ENCODE data around the gene ZBTB40.

Gene ZBTB40

GRCh38 chr1:22540337-22540736, 88.7 kb downstream of the ZBTB40 start:
- TF ChIP-seq SIN3A (IDR thresholded peaks at IDR 0.05; ENCODE audit: borderline replicate concordance, insufficient read depth, low read length), result no peak
- TF ChIP-seq FOXP2 (optimal IDR thresholded peaks at IDR 0.05; ENCODE audit: borderline replicate concordance, extremely low read depth, extremely low read length, insufficient read depth), result no peak
- TF ChIP-seq TAF1 (IDR thresholded peaks at IDR 0.05; ENCODE audit: borderline replicate concordance, insufficient read depth, low read length), result no peak
- TF ChIP-seq REST (IDR thresholded peaks at IDR 0.05; ENCODE audit: insufficient read depth in 1 of 2, low read depth in 2 of 2, low read length in 2 of 2), result no peak
- TF ChIP-seq POLR2AphosphoS5 (IDR thresholded peaks at IDR 0.05; ENCODE audit: low read depth, low read length), result no peak

- TF ChIP-seq POLR2AphosphoS5 (IDR thresholded peaks at IDR 0.05; ENCODE audit: low read depth, low read length), result no peak
- TF ChIP-seq REST (IDR thresholded peaks at IDR 0.05; ENCODE audit: insufficient read depth in 1 of 2, low read depth in 2 of 2, low read length in 2 of 2), result no peak
- TF ChIP-seq SIN3A (IDR thresholded peaks at IDR 0.05; ENCODE audit: borderline replicate concordance, insufficient read depth, low read length), result no peak
- no peak for TF ChIP-seq FOXP2 (optimal IDR thresholded peaks at IDR 0.05; ENCODE audit: borderline replicate concordance, extremely low read depth, extremely low read length, insufficient read depth)
- no peak for TF ChIP-seq TAF1 (IDR thresholded peaks at IDR 0.05; ENCODE audit: borderline replicate concordance, insufficient read depth, low read length)
These were observed 91.2 kb downstream of the ZBTB40 start for GRCh38 chr1:22542886-22543285.

GRCh38 chr1:22543679-22544078, 92.0 kb downstream of the ZBTB40 start:
- TF ChIP-seq FOXP2 (optimal IDR thresholded peaks at IDR 0.05; ENCODE audit: borderline replicate concordance, extremely low read depth, extremely low read length, insufficient read depth) (no peak), POLR2AphosphoS5 (IDR thresholded peaks at IDR 0.05; ENCODE audit: low read depth, low read length) (no peak), TAF1 (IDR thresholded peaks at IDR 0.05; ENCODE audit: borderline replicate concordance, insufficient read depth, low read length) (no peak), REST (IDR thresholded peaks at IDR 0.05; ENCODE audit: insufficient read depth in 1 of 2, low read depth in 2 of 2, low read length in 2 of 2) (no peak), SIN3A (IDR thresholded peaks at IDR 0.05; ENCODE audit: borderline replicate concordance, insufficient read depth, low read length) (no peak)

GRCh38 chr1:22544606-22545005, 93.0 kb downstream of the ZBTB40 start:
- no peak for TF ChIP-seq REST (IDR thresholded peaks at IDR 0.05; ENCODE audit: insufficient read depth in 1 of 2, low read depth in 2 of 2, low read length in 2 of 2)
- TF ChIP-seq TAF1 (IDR thresholded peaks at IDR 0.05; ENCODE audit: borderline replicate concordance, insufficient read depth, low read length), result no peak
- no peak for TF ChIP-seq SIN3A (IDR thresholded peaks at IDR 0.05; ENCODE audit: borderline replicate concordance, insufficient read depth, low read length)
- no peak for TF ChIP-seq POLR2AphosphoS5 (IDR thresholded peaks at IDR 0.05; ENCODE audit: low read depth, low read length)
- no peak for TF ChIP-seq FOXP2 (optimal IDR thresholded peaks at IDR 0.05; ENCODE audit: borderline replicate concordance, extremely low read depth, extremely low read length, insufficient read depth)

GRCh38 chr1:22545141-22545540, 93.5 kb downstream of the ZBTB40 start:
- TF ChIP-seq TAF1 (IDR thresholded peaks at IDR 0.05; ENCODE audit: borderline replicate concordance, insufficient read depth, low read length), result no peak
- TF ChIP-seq POLR2AphosphoS5 (IDR thresholded peaks at IDR 0.05; ENCODE audit: low read depth, low read length), result no peak
- TF ChIP-seq FOXP2 (optimal IDR thresholded peaks at IDR 0.05; ENCODE audit: borderline replicate concordance, extremely low read depth, extremely low read length, insufficient read depth), result no peak
- no peak for TF ChIP-seq SIN3A (IDR thresholded peaks at IDR 0.05; ENCODE audit: borderline replicate concordance, insufficient read depth, low read length)
- TF ChIP-seq REST (IDR thresholded peaks at IDR 0.05; ENCODE audit: insufficient read depth in 1 of 2, low read depth in 2 of 2, low read length in 2 of 2), result no peak

Data from PFSK-1 (cell line).